Measurements from ENCODE around the gene DCTN3. TPM values are rescaled to one million over a fixed set of nuclear protein-coding genes. Genes with fewer than 3 reads are reported as not detected.

Gene DCTN3
- total and polyA plus RNA-seq, 9 of the 15 experiments (the other 6 are each of a cell fraction or from before 2014, with no cell fraction given): 11.0 to 51.0 (median 41.9) TPM

DNA sequence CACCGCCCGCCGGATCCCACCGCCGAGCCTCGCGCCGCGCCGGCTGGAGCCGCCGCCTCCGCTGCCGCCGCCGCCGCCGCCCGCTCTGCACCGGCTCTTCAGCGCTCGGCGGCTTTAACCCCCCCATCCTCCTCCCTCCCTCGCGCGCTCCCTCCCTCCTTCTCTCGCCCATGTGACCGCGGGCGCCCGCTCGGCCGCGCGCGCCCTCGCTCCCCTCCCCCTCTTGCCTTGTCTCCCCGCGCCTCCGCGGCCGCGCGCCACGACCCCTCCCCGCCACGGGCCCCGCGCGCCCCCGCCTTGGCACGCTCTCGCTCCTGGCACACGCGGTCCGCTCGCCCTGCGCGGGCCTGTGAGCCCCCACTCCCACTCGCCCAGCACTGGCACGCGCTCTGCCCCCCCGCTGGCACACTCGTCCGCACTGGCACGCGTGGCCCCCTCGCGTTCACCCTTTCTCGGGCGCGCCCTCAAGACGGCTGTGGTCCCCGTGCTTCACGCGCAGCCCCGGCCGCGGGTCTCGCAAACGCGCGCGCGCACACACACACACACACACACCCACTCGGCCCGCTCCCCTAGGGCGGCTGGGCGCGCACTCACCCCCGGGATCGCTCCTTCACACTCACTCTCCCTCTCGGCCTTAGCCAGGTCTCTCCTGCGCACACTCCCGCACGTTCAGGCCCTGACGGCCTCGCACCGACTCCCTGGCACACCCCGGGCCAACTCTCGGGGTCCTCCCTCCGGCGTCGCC is 30.5 kb downstream of the DCTN3 start, which contains the start of gene CNTFR:
Gene CNTFR (minus strand): TSS at position 89 of the 745 bp plus-strand sequence. CDS start 20,743 bp downstream, outside the sequence.
- H3K9me3 ChIP-seq (replicated peaks; ENCODE audit: control insufficient read depth, insufficient read depth, low read depth, low read length): no peaks in the 10 kb centered on the region
- CTCF ChIA-PET (ENCODE audit: low intra/inter-chr PET ratio): no interaction called here
- H3K4me3 ChIP-seq: no peak within 1 kb of the TSS
- intact Hi-C loops (cut with micrococcal nuclease) (loop anchor here (5.0 kb wide), 3 partner anchors 88 to 188 kb away; no protein-coding TSS in a partner anchor), in situ Hi-C loops (cut with MboI) (no loop called here)
- H3K79me2 ChIP-seq (ENCODE audit: control insufficient read depth, insufficient read depth, low read length): no peaks in the 10 kb centered on the region
- peaks cover 18% of the 10 kb centered on the region for H4K20me1 ChIP-seq (replicated peaks; ENCODE audit: control insufficient read depth, insufficient read depth, low read length)
- no peak within 1 kb of the TSS for H2AFZ ChIP-seq (ENCODE audit: low read depth, low read length)
- H3K9me1 ChIP-seq (ENCODE audit: control insufficient read depth, insufficient read depth, low read length): no peaks in the 10 kb centered on the region
- H3K9ac ChIP-seq (ENCODE audit: insufficient read depth in 1 of 2, low read depth in 2 of 2, low read length in 2 of 2): no peak within 1 kb of the TSS
- ATAC-seq: no peak; the same call in 2 of the 3 replicates
- H3K4me2 ChIP-seq (ENCODE audit: insufficient read depth, low read length): no peak within 1 kb of the TSS
- peak; percentile 32 to 66 (median 48) for DNase-seq (ENCODE audit: extremely low read depth in 1 of 4, low spot score in 3 of 4)
- POLR2A ChIA-PET: no interaction called here
- BruUV-seq (replicated peaks): no TSS peak
- no peaks in the 10 kb centered on the region for H3K36me3 ChIP-seq (ENCODE audit: control insufficient read depth, insufficient read depth, low read length)
- peaks cover 10 to 60% of the 10 kb centered on the region in 2 experiments for H3K27me3 ChIP-seq (ENCODE audit: control insufficient read depth in 2 of 2, insufficient read depth in 2 of 2, low read length in 2 of 2)
- TF ChIP-seq, protein P1, sequence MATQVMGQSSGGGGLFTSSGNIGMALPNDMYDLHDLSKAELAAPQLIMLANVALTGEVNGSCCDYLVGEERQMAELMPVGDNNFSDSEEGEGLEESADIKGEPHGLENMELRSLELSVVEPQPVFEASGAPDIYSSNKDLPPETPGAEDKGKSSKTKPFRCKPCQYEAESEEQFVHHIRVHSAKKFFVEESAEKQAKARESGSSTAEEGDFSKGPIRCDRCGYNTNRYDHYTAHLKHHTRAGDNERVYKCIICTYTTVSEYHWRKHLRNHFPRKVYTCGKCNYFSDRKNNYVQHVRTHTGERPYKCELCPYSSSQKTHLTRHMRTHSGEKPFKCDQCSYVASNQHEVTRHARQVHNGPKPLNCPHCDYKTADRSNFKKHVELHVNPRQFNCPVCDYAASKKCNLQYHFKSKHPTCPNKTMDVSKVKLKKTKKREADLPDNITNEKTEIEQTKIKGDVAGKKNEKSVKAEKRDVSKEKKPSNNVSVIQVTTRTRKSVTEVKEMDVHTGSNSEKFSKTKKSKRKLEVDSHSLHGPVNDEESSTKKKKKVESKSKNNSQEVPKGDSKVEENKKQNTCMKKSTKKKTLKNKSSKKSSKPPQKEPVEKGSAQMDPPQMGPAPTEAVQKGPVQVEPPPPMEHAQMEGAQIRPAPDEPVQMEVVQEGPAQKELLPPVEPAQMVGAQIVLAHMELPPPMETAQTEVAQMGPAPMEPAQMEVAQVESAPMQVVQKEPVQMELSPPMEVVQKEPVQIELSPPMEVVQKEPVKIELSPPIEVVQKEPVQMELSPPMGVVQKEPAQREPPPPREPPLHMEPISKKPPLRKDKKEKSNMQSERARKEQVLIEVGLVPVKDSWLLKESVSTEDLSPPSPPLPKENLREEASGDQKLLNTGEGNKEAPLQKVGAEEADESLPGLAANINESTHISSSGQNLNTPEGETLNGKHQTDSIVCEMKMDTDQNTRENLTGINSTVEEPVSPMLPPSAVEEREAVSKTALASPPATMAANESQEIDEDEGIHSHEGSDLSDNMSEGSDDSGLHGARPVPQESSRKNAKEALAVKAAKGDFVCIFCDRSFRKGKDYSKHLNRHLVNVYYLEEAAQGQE (IDR thresholded peaks at IDR 0.05; ENCODE audit: borderline replicate concordance): 0 out of 2 replicates have a peak, but pooled peaks have one; percentile 10
- TF ChIP-seq, protein P1 (CRISPR knock-in tag; IDR thresholded peaks at IDR 0.05; ENCODE audit: low read depth): no peak
- TF ChIP-seq NRF1 (conservative IDR thresholded peaks at IDR 0.05 in 1 of 2, IDR thresholded peaks at IDR 0.05 in 1 of 2): 0 out of 4 replicates have a peak, but pooled peaks of 1 of the 2 experiments have one; percentile 17
- TF ChIP-seq, protein P2, sequence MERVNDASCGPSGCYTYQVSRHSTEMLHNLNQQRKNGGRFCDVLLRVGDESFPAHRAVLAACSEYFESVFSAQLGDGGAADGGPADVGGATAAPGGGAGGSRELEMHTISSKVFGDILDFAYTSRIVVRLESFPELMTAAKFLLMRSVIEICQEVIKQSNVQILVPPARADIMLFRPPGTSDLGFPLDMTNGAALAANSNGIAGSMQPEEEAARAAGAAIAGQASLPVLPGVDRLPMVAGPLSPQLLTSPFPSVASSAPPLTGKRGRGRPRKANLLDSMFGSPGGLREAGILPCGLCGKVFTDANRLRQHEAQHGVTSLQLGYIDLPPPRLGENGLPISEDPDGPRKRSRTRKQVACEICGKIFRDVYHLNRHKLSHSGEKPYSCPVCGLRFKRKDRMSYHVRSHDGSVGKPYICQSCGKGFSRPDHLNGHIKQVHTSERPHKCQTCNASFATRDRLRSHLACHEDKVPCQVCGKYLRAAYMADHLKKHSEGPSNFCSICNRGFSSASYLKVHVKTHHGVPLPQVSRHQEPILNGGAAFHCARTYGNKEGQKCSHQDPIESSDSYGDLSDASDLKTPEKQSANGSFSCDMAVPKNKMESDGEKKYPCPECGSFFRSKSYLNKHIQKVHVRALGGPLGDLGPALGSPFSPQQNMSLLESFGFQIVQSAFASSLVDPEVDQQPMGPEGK (CRISPR knock-in tag; IDR thresholded peaks at IDR 0.05; ENCODE audit: borderline replicate concordance): no peak
- TF ChIP-seq, protein P3, sequence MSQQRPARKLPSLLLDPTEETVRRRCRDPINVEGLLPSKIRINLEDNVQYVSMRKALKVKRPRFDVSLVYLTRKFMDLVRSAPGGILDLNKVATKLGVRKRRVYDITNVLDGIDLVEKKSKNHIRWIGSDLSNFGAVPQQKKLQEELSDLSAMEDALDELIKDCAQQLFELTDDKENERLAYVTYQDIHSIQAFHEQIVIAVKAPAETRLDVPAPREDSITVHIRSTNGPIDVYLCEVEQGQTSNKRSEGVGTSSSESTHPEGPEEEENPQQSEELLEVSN (IDR thresholded peaks at IDR 0.05; ENCODE audit: borderline replicate concordance in 1 of 2, extremely low read depth in 1 of 2, insufficient read depth in 1 of 2, insufficient read length in 1 of 2, low read depth in 1 of 2, low read length in 1 of 2, poor library complexity in 1 of 2, severe bottlenecking in 1 of 2): peak in 1 of 2 experiments; percentile 1
- no peak for FAIRE-seq
- WGBS (ENCODE audit: insufficient coverage, low coverage, missing lambda C conversion rate): 16% methylated on average over 23 of the region's 104 CpGs
- H3K4me1 ChIP-seq (replicated peaks in 1 of 2; ENCODE audit: control insufficient read depth in 2 of 2, insufficient read depth in 2 of 2, low read length in 2 of 2): peaks cover 0 to 34% of the 10 kb centered on the region in 2 experiments; a peak in 2 of 5 replicates
- H3K27ac ChIP-seq (ENCODE audit: extremely low read depth, low read depth, low read length): no peak within 1 kb of the TSS

All from K562 (cell line).